Duodenal mucosa (tissue), 2 donors: ENCODE data around the gene PRKCG.

ENCODE experiments used
- H3K27ac ChIP-seq: one replicate; pipeline ENCODE4 v1.7.0; 2013; ENCODE audit warnings: low read depth, low read length
- H3K27me3 ChIP-seq, 2 donors: one replicate each; pipeline ENCODE4 v1.7.0; 2013; ENCODE audit warnings: low read length in 2 of 2, control low read depth in 1 of 2; ENCODE audit not compliant: insufficient read depth in 2 of 2, control insufficient read depth in 1 of 2
- H3K36me3 ChIP-seq, 2 donors: one replicate each; pipeline ENCODE4 v1.7.0; 2013; ENCODE audit warnings: low read length in 2 of 2, control low read depth in 1 of 2; ENCODE audit not compliant: insufficient read depth in 2 of 2, control insufficient read depth in 1 of 2
- H3K4me1 ChIP-seq, 2 donors: one replicate each; pipeline ENCODE4 v1.7.0; 2013; ENCODE audit warnings: low read length in 2 of 2, control low read depth in 1 of 2; ENCODE audit not compliant: insufficient read depth in 2 of 2, control insufficient read depth in 1 of 2
- H3K4me3 ChIP-seq, 2 donors: one replicate each; pipeline ENCODE4 v1.7.0; 2013; ENCODE audit warnings: low read length in 2 of 2, low read depth in 1 of 2
- H3K9ac ChIP-seq, 2 donors: one replicate each; pipeline ENCODE4 v1.7.0; 2013; ENCODE audit warnings: low read length in 2 of 2, low read depth in 1 of 2
- H3K9me3 ChIP-seq, 2 donors: one replicate each; pipeline ENCODE4 v1.7.0; 2013; ENCODE audit warnings: low read length in 2 of 2, control low read depth in 1 of 2; ENCODE audit not compliant: control insufficient read depth in 1 of 2

Gene PRKCG

GRCh38 chr19:53953383-53953782 is 71.4 kb downstream of the PRKCG start:
- Histone ChIP-seq H3K36me3 (no peaks in the 10 kb centered on the region), H3K27ac (no peak overlapping the region), H3K9me3 (no peaks in the 10 kb centered on the region), H3K4me3 (no peak overlapping the region), H3K4me1 (no peaks in the 10 kb centered on the region), H3K9ac (no peak overlapping the region), H3K27me3 (peaks cover 9 to 13% of the 10 kb centered on the region in 2 donors)
